ENCODE data around the gene CLCN6.

The CLCN6 gene

GRCh38 chr1:11764115-11764514 is 41.9 kb upstream of the CLCN6 start:
- ChIA-PET POLR2A (no interaction called here), CTCF (no interaction called here)
- no peak for TF ChIP-seq FOXA1 (IDR thresholded peaks at IDR 0.05)
- no peak for DNase-seq (ENCODE audit: extremely low spot score)

- POLR2A ChIA-PET, result no interaction called here
- CTCF ChIA-PET, result no interaction called here
- TF ChIP-seq L3MBTL2 (conservative IDR thresholded peaks at IDR 0.05) (no peak), FOXA1 (IDR thresholded peaks at IDR 0.05) (no peak), LEF1 (IDR thresholded peaks at IDR 0.05; ENCODE audit: borderline replicate concordance) (no peak), ELF4 (IDR thresholded peaks at IDR 0.05) (no peak), SP1 (IDR thresholded peaks at IDR 0.05) (no peak), FOXK2 (IDR thresholded peaks at IDR 0.05) (no peak), TARDBP (IDR thresholded peaks at IDR 0.05) (no peak), BHLHE40 (IDR thresholded peaks at IDR 0.05; ENCODE audit: borderline replicate concordance) (no peak), ARNT (IDR thresholded peaks at IDR 0.05) (no peak), HDGF (IDR thresholded peaks at IDR 0.05; ENCODE audit: borderline replicate concordance) (no peak), NFRKB (IDR thresholded peaks at IDR 0.05) (no peak), ZNF384 (IDR thresholded peaks at IDR 0.05) (no peak)
- no peak for DNase-seq (ENCODE audit: extremely low spot score)
These were observed 41.5 kb upstream of the CLCN6 start for GRCh38 chr1:11764519-11764918.

- ChIA-PET CTCF (no interaction called here), POLR2A (no interaction called here)
- no peak for DNase-seq (ENCODE audit: extremely low spot score)
- no peak for TF ChIP-seq ELF4 (IDR thresholded peaks at IDR 0.05)
- no peak for TF ChIP-seq NFRKB (IDR thresholded peaks at IDR 0.05)
- no peak for TF ChIP-seq FOXA1 (IDR thresholded peaks at IDR 0.05)
- TF ChIP-seq L3MBTL2 (conservative IDR thresholded peaks at IDR 0.05), result no peak
- no peak for TF ChIP-seq SUZ12 (IDR thresholded peaks at IDR 0.05)
- TF ChIP-seq TARDBP (IDR thresholded peaks at IDR 0.05), result no peak
- no peak for TF ChIP-seq LEF1 (IDR thresholded peaks at IDR 0.05; ENCODE audit: borderline replicate concordance)
These were observed 40.1 kb upstream of the CLCN6 start for GRCh38 chr1:11765661-11766428.

GRCh38 chr1:11766429-11766776 is 39.6 kb upstream of the CLCN6 start:
- CTCF ChIA-PET, result no interaction called here
- DNase-seq (ENCODE audit: extremely low spot score), result no peak
- POLR2A ChIA-PET, result no interaction called here
- TF ChIP-seq FOXK2 (IDR thresholded peaks at IDR 0.05) (no peak), NFRKB (IDR thresholded peaks at IDR 0.05) (no peak), BHLHE40 (IDR thresholded peaks at IDR 0.05; ENCODE audit: borderline replicate concordance) (no peak), FOXA1 (IDR thresholded peaks at IDR 0.05) (no peak), ZNF384 (IDR thresholded peaks at IDR 0.05) (no peak), PKNOX1 (IDR thresholded peaks at IDR 0.05) (no peak), LEF1 (IDR thresholded peaks at IDR 0.05; ENCODE audit: borderline replicate concordance) (no peak), ARNT (IDR thresholded peaks at IDR 0.05) (no peak), CTBP1 (IDR thresholded peaks at IDR 0.05; ENCODE audit: borderline replicate concordance) (no peak)

- POLR2A ChIA-PET, result no interaction called here
- no peak for DNase-seq (ENCODE audit: extremely low spot score)
- CTCF ChIA-PET, result interaction anchor here (0.7 kb wide), 1 partner anchor 31 kb away, joined by 4 read pairs; no protein-coding TSS in a partner anchor
- TF ChIP-seq FOXM1 (IDR thresholded peaks at IDR 0.05; ENCODE audit: borderline replicate concordance), result no peak
- no peak for TF ChIP-seq ELF4 (IDR thresholded peaks at IDR 0.05)
- no peak for TF ChIP-seq L3MBTL2 (conservative IDR thresholded peaks at IDR 0.05)
- TF ChIP-seq BHLHE40 (IDR thresholded peaks at IDR 0.05; ENCODE audit: borderline replicate concordance), result no peak
- no peak for TF ChIP-seq SUZ12 (IDR thresholded peaks at IDR 0.05)
These were observed 37.9 kb upstream of the CLCN6 start for GRCh38 chr1:11767922-11768704.

GRCh38 chr1:11768821-11769220 is 37.2 kb upstream of the CLCN6 start:
- POLR2A ChIA-PET, result no interaction called here
- TF ChIP-seq ELF4 (IDR thresholded peaks at IDR 0.05) (no peak), SUZ12 (IDR thresholded peaks at IDR 0.05) (no peak), ZNF384 (IDR thresholded peaks at IDR 0.05) (no peak), FOXK2 (IDR thresholded peaks at IDR 0.05) (no peak), HDGF (IDR thresholded peaks at IDR 0.05; ENCODE audit: borderline replicate concordance) (no peak), NFRKB (IDR thresholded peaks at IDR 0.05) (no peak), FOXM1 (IDR thresholded peaks at IDR 0.05; ENCODE audit: borderline replicate concordance) (no peak), L3MBTL2 (conservative IDR thresholded peaks at IDR 0.05) (no peak), LEF1 (IDR thresholded peaks at IDR 0.05; ENCODE audit: borderline replicate concordance) (no peak), BHLHE40 (IDR thresholded peaks at IDR 0.05; ENCODE audit: borderline replicate concordance) (no peak), CTBP1 (IDR thresholded peaks at IDR 0.05; ENCODE audit: borderline replicate concordance) (no peak), FOXA1 (IDR thresholded peaks at IDR 0.05) (no peak), PKNOX1 (IDR thresholded peaks at IDR 0.05) (no peak), SP1 (IDR thresholded peaks at IDR 0.05) (no peak), TARDBP (IDR thresholded peaks at IDR 0.05) (no peak), ARNT (IDR thresholded peaks at IDR 0.05) (no peak)
- DNase-seq (ENCODE audit: extremely low spot score), result no peak
- CTCF ChIA-PET, result no interaction called here

GRCh38 chr1:11769274-11769673 is 36.7 kb upstream of the CLCN6 start:
- TF ChIP-seq BHLHE40 (IDR thresholded peaks at IDR 0.05; ENCODE audit: borderline replicate concordance), result no peak
- no peak for TF ChIP-seq L3MBTL2 (conservative IDR thresholded peaks at IDR 0.05)
- TF ChIP-seq PKNOX1 (IDR thresholded peaks at IDR 0.05), result no peak
- no peak for TF ChIP-seq FOXA1 (IDR thresholded peaks at IDR 0.05)
- TF ChIP-seq NFRKB (IDR thresholded peaks at IDR 0.05), result no peak
- TF ChIP-seq SUZ12 (IDR thresholded peaks at IDR 0.05), result no peak
- TF ChIP-seq ZNF384 (IDR thresholded peaks at IDR 0.05), result no peak
- TF ChIP-seq TARDBP (IDR thresholded peaks at IDR 0.05), result no peak
- TF ChIP-seq SP1 (IDR thresholded peaks at IDR 0.05), result no peak
- no peak for TF ChIP-seq FOXK2 (IDR thresholded peaks at IDR 0.05)
- TF ChIP-seq CTBP1 (IDR thresholded peaks at IDR 0.05; ENCODE audit: borderline replicate concordance), result no peak
- no peak for TF ChIP-seq ELF4 (IDR thresholded peaks at IDR 0.05)
- TF ChIP-seq HDGF (IDR thresholded peaks at IDR 0.05; ENCODE audit: borderline replicate concordance), result no peak
- TF ChIP-seq FOXM1 (IDR thresholded peaks at IDR 0.05; ENCODE audit: borderline replicate concordance), result no peak
- TF ChIP-seq ARNT (IDR thresholded peaks at IDR 0.05), result no peak
- no peak for TF ChIP-seq LEF1 (IDR thresholded peaks at IDR 0.05; ENCODE audit: borderline replicate concordance)
- ChIA-PET CTCF (interaction anchor here (0.8 kb wide), 1 partner anchor 120 kb away, joined by 4 read pairs; no protein-coding TSS in a partner anchor), POLR2A (no interaction called here)

More at GRCh38 chr1:11769274-11769673, 36.7 kb upstream of the CLCN6 start:
- no peak for DNase-seq (ENCODE audit: extremely low spot score)

Measured in HEK293T (cell line).